Left cardiac atrium (tissue), 4 donors: ENCODE data around the gene CADPS2. TPM values are rescaled to one million over a fixed set of nuclear protein-coding genes. Genes with fewer than 3 reads are reported as not detected.
A peak's percentile ranks its signal among the peaks of the same experiment; 100 is the strongest.
"Not testable (repeated sequence)": the region's sequence is repeated elsewhere in the genome, so short reads cannot be mapped to it uniquely, and the experiment has no call there.

Experiments used
- ATAC-seq, 2 donors: fragments of 200-7000 bp; cut with Tn5 transposase; one replicate each; pipeline ENCODE4 v1.9.1; 2020; ENCODE audit warnings: mild to moderate bottlenecking in 2 of 2, moderate library complexity in 2 of 2
- DNase-seq: peaks from one replicate; pipeline ENCODE4 v3.0.0-alpha.2; 2020
- intact Hi-C, 2 donors: fragments of 100-400 bp; cut with DNase I; formaldehyde crosslinking; loops; one replicate each; pipeline versions ENCODE4 v1.14.1 to v1.15.1; 2022 to 2023
- total RNA-seq, 2 donors: library from RNA; stranded (reverse); fragmentation: NEBNext Ultra II Directional; extraction: Animal tissue kit (Norgen Biotek cat#: 25700); gene quantifications; one replicate each; pipeline ENCODE4 v1.2.1, GENCODE V29; 2021
- donor health status: DM: no; HTN: yes; CAD: no.
- donor health status: DM: no; HTN: yes; CAD: no; lungs with severe emphysema.
- donor health status: DM: yes; HTN: yes; CAD: no.
- donor health status: Dilated cardiomyopathy.

Gene CADPS2
- total RNA-seq, 2 donors from 2014 or later, result 11.5 to 14.4 TPM

DNA sequence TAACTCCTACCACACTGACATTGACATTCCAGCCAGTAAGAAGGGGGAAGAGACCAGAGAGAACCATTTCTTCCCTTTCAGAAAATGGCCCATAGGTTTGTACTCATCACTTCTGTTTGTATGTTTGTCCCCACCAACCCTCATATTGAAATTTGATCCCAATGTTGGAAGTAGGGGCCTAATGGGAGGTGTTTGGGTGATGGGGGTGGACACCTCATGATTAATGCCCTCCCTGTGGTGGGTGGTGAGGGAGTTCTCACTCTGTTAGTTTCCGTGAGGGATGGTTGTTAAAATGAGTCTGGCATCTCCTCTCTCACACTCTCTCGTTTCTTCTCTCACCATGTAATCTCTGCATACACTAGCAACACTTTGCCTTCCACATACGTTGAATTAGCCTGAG, 21.4 kb downstream of the CADPS2 start:
- no peak for DNase-seq
- ATAC-seq, result no peak
- intact Hi-C loops, result no loop called here

DNA sequence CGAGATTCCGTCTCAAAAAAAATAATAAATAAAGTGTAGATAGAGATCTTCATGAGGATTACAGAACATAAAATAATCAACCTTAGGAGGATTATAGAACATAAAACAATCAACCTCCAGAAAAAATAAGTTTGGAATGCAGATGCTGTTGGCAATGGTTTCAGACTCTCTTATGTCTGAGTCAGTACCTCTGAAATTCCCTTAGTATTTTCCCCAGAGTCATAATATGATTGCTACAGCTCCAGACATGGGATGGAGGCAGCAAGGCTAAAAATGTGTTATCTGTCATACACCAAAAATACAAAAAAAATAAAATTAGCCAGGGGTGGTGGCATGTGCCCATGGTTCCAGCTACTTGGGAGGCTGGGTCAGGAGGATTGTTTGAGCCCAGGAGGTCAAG, 22.2 kb downstream of the CADPS2 start:
- DNase-seq, result no peak
- intact Hi-C loops, result no loop called here
- no peak for ATAC-seq

DNA sequence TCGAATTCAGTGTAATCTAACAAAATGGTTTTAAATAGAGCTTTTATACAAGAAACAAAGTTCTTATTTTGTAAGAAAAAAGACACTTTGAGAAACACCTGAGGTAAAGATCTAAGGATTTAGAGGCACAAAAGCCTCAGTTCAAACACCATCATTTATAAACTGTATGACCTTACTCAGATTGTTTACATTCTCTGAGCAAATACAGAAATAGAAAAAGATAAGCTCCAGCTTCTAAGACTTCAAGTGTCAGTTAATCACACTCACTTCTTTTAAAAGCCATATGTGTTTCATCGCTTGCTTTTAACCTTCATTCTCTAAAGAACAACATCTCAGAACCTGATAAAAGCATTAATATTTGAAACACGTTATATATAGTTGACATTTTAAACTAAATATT, 27.9 kb downstream of the CADPS2 start:
- intact Hi-C loops, result no loop called here
- DNase-seq (no peak), ATAC-seq (no peak)

DNA sequence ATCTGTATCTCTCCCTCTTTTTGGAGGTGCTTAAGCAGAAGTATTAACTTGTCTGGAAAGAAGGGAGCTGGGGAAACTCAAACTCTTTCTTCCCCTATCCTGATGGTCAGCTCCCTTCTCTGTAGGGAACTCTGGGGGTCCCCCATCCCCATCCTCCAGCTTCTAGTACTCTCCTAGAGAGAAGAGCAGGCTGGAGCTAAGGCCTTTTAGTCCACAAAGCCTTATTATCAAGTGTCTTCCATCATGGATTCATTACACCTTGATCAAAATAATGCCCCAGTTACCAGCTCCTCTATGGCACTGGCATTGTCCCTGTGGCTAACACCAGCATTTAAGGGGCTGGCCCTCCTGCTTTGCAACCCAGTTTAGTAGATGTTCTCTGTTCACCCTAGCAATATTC, 35.7 kb downstream of the CADPS2 start:
- DNase-seq, result no peak
- ATAC-seq, result no peak
- intact Hi-C loops, result no loop called here

DNA sequence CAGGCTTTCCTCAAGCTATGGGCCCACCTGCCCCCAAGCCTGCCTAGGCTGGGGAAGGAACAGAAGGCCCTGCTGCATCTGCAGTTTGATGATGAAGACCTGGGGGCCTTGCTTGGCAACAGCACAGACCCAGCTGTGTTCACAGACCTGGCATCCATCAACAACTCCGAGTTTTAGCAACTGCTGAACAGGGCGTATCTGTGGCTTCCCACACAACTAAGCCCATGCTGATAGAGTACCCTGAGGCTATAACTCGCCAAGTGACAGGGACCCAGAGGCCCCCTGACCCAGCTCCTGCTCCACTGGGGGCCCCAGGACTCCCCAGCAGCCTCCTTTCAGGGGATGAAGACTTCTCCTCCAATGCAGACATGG, 36.3 kb downstream of the CADPS2 start:
- no peak for ATAC-seq
- intact Hi-C loops, result no loop called here
- DNase-seq, result no peak

DNA sequence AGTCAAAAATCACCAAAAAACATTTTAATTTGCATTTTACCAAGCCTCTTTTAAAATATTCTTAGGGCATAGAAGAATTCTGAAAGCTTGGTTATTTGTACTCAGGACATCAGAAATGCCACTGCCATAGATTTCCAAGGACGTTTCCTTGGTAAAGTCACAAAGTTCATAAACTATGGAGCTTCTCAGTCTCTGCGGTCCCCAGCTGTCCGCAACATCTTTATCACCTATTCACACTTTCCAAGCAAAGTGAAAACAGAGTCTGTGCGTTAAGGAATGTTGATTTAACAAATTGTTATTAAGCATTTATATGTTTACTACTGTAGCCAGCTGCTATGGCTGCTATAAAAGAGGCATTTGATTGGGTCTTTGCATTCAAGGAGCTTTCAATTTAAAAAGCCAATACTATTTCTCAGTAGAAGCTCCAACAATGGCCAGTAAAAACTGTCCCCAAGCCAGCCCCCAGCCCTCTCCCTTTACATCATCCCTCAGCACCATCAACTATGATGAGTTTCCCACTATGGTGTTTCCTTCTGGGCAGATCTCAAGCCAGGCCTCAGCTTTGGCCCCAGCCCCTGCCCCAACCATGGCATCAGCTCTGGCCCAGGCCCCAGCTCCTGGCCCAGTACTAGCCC, 36.8 kb downstream of the CADPS2 start:
- no peak for ATAC-seq
- intact Hi-C loops, result no loop called here
- no peak for DNase-seq

DNA sequence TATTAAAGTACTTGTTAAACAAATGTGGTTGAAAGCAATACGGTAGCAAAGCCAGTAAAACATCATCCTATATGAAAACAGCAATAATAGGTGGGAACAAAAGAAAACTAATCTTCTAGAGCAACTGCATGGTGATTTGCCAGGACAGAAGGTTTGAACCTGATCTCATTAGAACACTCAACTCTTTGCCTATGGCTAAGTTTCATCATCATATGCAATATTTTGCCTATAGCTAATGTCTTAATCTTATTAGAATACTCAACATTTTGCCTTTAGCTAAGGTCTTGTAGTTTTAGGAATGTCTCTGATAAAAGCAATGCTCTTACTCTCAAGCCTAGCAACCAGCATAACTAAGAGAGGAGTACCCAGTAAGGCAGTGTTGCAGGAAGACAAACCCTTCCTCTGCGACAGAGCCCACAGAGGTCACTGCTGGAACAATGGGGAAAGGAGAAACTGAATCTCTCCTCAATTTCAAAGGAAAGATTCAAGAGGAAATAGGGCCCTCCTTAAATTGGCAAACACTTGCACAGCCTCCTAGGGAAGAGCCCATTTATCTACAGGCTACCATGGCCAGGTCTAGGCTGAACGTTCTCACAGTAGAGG, 38.3 kb downstream of the CADPS2 start:
- DNase-seq (no peak), ATAC-seq (peak in 1 of 2 donors; percentile 74)
- intact Hi-C loops, result no loop called here

DNA sequence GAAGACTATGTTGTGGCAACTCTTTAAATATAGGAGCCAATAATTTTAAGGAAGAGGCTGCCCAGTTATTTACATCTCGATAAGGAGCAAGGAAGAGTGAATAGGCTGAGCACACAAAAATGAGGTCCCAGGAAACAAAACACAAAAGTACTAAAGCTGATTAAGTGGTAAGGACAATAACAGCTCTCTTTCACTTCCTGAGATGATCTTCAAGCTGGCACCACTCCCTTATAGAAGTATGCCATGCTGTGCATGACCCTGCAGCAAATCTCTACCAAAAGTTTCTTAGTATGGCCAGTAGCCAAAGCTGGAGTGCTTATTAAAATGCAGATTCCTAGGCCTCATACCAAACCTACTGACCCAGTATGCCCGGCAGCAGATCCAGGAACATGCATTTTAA, 39.7 kb downstream of the CADPS2 start:
- intact Hi-C loops, result no loop called here
- no peak for ATAC-seq
- no peak for DNase-seq

DNA sequence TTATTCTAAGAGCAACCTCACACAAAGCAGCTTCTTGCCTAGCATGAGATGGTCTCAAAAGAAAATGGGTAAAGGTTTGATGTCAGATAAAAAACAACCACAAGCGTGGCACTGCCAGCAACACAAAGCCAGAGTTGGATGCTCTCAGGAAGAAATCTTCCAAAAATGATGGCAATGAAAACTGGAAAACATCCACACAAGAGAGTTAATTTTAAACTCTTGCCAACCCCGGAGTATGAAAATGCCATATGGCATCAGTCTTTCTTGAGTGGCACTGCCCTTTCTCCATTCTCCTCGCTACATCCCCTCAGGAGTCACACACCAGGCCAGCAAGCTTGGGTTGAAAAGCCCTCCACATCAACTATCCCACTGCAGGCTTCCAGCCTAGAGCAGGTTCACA, 41.0 kb downstream of the CADPS2 start:
- intact Hi-C loops, result no loop called here
- ATAC-seq (no peak), DNase-seq (no peak)

DNA sequence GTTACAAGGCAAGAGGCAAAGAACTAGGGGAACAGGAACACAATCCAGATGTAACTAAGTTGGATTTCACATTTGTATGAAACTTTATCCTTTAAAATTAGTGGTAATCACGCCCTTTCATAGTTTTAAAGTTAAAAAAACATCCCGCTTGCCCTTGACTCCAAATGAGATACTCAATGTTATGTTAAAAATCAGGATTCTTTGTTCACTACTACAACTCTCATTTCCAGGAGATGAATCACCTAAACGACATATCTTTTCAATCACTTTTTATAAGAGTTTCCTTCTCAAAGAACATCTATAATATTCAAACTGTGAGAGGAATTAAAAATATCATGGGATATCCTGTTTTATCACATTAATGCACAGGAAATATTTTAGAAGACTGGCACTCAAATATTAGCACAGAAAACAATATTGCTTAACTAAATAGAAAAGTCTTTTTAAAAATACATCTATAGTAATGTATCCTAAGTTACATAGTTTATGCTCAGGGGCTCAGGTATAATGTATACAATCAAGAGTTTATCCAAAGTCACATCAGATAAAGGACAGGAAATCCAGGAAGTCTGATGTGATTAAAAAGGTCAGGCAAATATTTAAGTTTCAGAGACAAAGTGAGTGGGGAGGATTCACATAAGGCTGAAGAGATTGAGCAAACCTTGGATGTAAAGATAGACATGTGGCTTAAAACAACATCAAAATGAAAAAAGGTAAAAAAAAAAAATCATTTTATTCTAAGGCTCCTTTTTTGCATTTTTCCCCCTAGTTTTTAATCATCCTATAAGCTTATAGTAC, 41.9 kb downstream of the CADPS2 start:
- intact Hi-C loops, result no loop called here
- ATAC-seq (no peak), DNase-seq (no peak)

DNA sequence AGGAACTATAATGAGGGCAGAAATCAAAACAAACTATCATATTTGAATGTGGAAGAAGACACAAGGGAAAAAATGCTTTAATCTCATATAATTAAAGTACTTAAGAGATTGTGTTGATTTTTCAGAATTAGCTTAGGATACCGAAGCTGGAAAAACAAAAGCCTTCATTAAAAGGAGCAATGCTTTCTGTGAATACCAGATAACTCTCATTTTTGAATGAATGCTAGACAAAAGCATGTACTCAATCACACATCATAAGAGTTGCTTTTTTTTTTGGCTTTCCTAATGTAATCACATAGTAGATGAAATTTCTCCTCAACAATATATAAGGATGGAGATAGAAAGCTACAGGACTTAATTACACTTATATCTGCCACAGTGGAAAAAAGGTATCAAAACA, 43.3 kb downstream of the CADPS2 start:
- intact Hi-C loops, result no loop called here
- no peak for ATAC-seq
- no peak for DNase-seq

DNA sequence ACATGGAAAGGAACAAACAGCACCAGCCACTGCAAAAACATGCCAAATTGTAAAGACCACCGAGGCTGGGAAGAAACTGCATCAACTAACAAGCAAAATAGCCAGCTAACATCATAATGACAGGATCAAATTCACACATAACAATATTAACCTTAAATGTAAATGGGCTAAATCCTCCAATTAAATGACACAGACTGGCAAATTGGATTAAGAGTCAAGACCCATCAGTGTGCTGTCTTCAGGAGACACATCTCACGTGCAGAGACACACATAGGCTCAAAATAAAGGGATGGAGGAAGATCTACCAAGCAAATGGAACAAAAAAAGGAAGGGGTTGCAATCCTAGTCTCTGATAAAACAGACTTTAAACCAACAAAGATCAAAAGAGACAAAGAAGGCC, 50.0 kb downstream of the CADPS2 start:
- DNase-seq, intact Hi-C loops, ATAC-seq: not testable (repeated sequence)

DNA sequence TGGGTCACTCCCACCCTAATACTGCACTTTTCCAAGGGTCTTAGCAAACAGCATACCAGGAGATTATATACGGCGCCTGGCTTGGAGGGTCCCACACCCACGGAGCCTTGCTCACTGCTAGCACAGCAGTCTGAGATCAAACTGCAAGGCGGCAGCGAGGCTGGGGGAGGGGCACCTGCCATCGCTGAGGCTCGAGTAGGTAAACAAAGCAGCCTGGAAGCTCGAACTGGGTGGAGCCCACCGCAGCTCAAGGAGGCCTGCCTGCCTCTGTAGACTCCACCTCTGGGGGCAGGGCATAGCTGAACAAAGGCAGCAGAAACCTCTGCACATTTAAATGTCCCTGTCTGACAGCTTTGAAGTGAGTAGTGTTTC, 51.7 kb downstream of the CADPS2 start:
- DNase-seq, intact Hi-C loops, ATAC-seq: not testable (repeated sequence)

DNA sequence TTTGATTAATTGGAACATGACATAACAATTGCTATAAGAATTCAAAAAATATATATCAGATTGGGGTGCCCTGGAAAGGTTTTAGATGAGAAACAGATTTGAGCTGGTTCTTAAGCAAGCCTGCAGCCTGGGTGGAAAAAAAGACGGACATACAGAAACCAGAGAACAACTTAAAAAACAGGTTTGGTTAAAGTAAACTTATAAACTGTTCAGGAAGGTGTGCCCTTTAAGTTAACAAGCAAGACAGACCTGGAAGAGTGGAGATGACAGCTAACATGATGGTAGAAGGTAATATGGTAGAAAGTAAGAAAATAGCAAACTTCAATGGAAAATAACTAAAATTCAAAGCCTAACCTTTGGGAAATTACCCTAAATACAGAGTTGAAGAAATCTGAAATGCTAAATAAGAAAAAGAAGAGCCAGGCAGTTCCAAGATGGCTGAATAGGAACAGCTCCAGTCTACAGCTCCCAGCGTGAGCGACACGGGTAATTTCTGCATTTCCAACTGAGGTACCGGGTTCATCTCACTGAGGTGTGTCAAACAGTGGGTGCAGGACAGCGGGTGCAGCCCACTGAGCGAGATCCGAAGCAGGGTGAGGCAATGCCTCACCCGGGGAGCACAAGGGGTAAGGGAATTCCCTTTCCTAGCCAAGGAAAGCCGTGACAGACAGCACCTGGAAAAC, 52.2 kb downstream of the CADPS2 start:
- ATAC-seq, result no peak
- DNase-seq, result no peak
- intact Hi-C loops, result no loop called here

DNA sequence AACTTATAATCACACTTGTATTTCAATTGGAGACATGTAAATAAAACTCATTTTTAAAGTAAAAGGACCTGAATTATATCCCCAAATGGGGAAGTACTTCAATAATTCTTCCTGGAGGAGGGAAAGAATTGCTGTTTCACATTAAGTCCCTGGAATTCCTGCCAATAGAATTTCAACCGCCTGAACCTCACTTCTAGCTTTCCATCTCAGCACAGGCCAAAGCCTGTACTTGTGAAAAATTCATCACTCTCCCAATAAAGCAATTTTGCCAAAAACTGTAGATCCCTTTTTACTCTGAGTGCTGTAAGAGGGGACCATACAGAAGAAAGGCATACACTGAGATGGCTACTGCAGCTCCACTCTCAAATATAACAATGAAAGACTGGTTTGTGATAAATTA, 54.8 kb downstream of the CADPS2 start:
- intact Hi-C loops, result no loop called here
- no peak for DNase-seq
- ATAC-seq, result no peak

DNA sequence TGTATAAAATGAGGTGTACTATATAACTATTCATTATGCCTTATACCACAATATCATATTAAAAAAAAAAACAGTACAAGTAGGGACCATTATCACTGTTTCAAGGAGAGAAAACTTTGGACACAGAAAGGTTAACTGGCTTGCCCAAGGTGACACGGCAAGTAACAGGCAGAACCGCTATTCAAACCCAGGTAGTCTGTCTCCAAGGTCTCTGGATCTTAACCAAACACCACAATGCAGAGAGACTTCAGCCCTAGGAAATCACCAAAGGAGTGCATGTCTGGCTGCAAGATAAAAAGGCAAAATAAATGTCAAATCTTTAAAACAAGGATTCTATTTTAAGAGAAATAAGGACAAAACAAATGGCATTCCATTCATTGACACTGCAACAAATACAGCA, 56.3 kb downstream of the CADPS2 start:
- intact Hi-C loops, result no loop called here
- DNase-seq (no peak), ATAC-seq (no peak)

DNA sequence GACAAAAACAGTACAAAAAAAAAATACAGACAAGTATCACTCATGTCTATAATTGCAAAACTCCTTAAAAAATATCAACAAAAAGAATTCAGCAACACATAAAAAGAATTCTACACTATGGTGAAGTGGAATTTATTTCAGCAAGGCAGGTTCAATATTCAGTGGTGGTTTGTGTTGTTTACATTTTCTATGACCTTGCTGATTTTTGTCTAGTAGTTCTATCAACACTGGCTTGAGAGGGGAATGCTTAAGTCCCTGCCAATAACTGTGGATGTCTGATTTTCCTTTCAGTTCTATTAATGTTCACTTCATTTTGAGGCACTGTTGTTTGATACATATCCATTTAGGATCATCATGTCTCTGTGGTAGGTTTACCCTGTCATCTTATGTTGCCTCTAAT, 58.5 kb downstream of the CADPS2 start:
- no peak for DNase-seq
- ATAC-seq, result no peak
- intact Hi-C loops, result no loop called here

DNA sequence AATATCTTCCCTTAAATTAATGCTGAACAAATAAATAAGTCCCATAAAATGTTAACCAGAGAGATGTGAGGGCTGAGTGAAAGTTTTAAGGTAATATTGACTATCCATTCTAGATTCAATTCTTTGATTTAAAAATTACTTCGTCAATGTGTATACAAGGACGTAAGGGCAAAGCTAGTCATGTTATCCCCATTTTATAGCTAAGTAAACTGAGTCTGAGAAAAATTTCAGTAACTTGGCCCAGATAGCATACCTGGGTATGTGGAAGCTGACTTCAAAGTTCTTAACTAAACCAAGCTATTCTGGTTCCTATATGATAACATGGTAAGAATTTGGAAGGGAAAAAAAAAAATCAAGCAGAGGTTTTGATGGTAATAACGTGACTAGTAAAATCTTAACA, 72.4 kb downstream of the CADPS2 start:
- DNase-seq (no peak), ATAC-seq (no peak)
- intact Hi-C loops, result no loop called here

DNA sequence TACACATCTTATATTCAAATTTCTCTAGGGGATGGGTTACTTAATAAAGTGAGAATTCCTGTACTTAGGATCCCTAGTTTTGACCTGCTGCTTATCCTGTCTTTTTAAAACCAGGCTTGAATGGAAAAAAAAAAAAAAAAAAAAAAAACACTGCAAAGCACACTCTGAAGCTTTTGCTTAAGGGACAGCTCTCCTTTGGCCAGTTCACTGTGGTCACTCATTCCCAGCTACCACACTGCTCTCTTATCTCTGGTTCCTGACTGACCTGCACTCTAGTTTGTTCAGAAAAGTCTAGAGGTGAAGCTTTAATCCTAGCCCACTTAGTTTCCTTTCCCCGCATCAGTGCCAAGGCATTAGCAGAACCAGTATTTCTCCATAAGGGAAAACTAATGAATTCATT, 82.4 kb downstream of the CADPS2 start:
- intact Hi-C loops, result loop anchor here in 1 of 2 donors (5.0 kb wide), 2 partner anchors 83 to 348 kb away; partner anchors contain the start of gene CADPS2
- DNase-seq, result no peak
- no peak for ATAC-seq

DNA sequence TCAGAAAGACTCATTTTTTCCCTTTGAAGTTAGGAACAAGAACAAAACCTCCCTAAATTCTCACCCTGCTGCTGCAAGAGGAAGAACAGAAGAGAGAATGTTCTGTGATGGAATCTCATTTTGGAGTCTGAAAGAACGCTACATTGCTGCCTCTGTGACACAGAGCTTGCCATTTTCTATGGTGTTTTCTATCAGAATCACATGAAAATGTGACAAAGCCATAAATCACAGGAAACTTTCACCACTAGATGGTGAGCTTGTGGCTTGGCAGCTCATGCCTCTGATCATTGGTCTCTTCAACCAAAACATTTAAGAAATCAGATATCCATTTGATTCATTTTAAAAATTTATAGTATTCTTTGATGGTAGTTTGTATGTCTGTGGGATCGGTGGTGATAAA, 82.9 kb downstream of the CADPS2 start:
- intact Hi-C loops, result loop anchor here in 1 of 2 donors (5.0 kb wide), 2 partner anchors 84 to 349 kb away; partner anchors contain the start of gene CADPS2
- ATAC-seq, result peak in 1 of 2 donors; percentile 34
- no peak for DNase-seq
